ELF-1 (cell line): ENCODE results near the gene MAPK11.

Experiments used
- DNase-seq: peaks from one replicate; pipeline ENCODE4 v3.0.0-alpha.2; 2016; ENCODE audit warnings: low read depth, low spot score

The MAPK11 gene

DNA sequence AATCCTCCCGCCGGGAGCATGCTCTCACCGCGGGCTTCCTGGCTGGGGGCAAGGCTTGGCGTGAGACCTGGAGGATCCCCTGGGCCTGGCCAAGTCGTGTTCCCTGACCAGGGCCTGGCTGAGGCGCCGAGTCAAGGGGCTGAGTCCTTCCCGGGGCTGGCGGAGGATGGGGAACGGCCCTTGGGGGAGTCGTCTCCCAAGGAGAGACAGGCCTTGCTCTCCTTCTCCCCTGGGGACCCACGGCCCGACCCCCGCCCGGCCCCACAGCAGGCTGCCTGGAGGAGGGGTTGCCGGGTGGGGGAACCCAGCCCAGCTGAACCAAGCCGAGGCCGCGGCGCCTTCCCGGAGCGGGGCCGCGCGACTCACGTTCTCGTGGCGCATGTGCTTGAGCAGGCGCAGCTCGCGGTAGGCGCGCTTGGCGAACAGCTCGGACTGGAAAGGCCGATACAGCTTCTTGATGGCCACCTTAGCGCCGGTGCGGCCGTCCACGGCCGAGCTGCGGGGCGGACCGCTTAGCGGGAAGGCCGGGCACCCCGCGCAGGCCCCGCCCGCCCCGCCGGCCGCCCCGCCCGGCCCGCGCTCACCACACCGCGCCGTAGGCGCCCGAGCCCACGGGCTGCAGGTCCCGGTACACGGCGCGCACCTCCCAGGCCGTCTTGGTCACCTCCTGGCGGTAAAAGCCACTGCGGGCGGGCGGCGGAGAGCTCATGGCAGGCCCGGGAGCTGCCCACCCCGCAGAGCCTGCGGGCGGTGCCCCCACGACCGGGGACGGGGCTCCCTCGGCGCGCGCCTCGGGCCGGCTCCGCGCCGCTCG lies 9.2 kb downstream of the MAPK11 start:
- no peak for DNase-seq

DNA sequence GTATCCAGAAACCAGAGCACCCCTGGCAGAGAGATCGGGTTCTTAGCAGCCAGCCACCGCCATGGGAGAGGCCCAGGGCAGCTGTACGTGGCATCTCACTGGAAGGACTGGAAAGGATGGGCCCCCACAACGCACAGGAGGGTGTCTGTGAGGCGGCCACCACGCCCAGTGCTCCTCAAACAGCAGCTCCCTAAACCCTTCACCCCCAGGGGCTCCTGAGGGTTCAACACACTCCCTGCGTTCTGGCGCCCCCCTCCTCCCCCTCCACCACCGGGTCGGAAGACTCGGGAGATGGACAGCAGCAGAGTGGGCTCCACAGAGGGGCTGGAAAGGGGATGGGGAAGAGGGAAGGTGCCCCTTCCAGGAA lies 9.8 kb downstream of the MAPK11 start:
- no peak for DNase-seq

DNA sequence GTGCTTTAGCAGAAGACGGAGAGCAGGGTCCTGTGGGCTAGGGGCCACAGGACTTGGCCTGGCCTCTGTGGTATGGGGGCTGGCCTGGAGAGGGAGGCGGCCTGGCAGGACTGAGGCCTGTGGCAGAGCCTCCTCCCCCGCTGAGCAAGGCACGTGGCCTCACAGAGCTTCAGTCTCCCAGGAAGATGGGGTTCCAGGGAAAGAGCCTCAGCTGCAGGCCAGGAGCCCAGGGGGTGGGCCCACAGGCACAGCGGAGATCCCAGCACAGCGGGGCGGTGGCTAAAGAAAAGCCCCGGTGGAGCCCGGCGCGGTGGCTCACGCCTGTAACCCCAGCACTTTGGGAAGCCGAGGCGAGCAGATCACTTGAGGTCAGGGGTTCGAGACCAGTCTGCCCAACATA lies 10.9 kb downstream of the MAPK11 start:
- no peak for DNase-seq

DNA sequence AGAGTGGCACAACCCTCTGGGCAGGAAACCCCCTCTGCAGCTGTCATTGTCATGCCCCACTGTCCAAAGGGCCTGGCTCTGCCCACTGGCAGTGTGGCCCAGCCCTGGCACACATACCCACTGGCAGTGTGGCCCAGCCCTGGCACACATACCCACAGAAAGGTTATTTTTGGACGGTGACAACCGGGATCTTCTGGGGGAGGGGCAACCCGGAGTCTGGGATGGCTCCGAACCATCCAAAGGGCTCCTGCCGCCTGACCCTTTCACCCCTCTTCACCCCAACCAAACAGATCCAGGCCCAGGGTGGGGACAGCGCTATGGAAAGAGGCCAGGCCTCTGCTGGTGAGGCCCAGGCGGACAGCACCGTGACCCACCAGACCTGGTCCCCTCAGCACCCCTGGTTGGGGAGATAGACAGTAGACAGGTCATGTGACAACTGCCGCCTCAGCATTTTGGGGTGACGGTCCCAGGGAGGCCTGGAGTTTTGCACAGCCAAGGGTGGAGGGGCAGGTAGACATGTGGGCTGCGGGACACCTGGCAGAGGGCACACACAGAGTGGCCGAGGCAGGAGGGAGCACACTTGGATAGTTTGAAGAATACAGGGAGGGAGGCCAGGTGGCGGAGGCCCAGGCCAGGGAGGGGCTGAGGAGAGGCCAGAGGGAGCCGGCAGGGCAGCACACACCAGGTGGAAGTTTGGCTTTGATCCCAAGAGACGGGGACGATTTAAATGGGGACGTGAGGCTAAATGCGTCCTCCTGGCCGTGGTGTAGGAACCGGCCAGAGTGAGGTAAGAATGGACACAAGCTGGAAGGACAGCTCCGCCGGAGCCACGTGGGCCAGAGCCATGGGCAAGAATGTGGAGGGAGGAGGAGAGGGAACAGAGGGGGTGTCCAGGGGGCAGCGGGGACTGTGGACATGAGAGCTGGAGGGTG lies 11.6 kb downstream of the MAPK11 start:
- DNase-seq = no peak

DNA sequence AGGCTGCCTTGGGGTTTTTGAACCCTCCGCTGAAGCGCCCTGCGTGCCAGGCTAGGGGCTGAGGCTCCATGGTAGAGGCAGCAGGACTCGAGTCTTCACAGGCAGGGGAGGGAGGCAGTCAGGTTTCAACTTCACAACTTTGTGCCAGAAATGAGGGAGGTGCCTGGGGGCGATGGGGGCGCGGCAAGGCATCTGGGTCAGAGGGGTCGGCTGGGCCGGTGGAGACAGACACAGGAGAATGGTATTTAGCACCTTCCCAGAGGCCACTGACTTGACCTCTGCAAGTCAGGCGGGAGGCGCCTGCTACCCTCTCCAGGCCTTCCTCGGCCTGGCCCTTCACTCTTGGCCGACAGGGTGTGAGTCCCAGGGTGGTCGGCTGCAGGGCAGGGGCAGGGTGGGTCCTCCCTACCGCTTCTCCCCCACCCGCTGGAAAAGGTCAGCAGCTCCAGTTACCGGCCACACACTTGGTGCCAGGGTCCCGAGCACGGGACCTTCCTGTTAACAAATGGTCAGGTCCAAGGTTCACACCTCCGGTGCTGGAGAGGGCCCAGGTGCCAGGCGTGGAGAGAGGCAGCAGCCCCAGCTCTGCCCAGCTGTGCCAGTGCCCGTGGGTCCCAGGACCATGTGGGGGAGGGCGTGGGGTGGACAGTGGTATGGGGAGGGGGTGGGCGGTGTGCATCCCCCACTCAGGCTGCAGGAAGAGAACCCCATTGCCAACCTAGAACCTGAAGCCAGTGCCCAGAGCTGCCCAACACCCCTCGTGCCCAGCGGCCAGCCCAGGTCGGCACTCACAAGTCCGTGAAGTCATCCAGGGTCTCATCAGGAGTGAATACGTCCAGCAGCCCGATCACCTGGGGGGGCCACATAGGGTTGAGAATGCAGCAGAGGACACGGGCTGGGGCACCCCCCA lies 12.5 kb downstream of the MAPK11 start:
- DNase-seq = peak; percentile 71

DNA sequence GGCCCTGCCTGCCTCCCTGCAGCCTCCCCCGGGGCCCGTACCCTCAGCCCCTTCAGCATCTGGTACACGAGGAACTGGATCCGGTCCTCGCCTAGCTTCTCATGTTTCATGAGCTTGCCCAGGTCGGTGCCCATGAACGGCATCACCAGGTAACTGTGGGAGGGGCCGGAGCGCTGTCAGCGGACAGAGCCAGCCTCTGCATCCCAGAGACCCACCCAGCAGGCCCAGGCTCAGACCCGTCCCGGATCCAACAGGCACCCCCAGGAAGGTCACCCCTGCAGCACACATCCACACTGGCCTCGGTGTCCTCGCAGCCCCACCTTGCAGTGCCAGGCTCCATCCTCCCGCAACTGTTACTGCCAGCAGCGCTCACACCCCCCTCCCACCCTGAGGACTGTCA lies 13.1 kb downstream of the MAPK11 start:
- no peak for DNase-seq

DNA sequence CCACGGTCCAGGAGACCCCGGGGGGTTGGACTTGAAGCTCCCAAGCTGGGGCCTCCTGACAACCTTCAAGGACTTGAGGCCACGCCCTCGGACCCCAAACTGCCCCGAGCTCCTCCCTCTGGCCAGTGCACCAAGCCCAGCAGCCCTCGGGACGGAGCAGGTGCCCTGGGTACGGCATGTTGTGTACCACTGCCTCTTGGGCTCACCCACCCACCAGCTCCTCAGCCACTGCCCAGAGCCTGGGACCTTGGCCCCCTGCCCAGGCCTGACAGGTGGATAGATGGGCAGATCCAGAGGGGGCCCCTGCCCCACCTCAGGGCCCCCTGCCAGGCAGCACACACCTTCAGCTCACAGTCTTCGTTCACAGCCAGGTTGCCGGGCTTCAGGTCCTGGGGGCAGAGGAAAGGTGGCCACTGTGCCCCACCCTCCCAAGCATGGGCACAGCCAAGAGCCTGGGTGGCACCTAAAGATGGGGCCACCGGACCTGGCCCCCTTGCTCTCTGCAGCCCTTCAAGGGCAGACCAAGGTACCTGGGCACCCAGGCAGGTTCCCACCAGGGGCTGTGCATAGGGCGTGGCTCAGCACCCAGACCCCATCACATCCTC lies 13.8 kb downstream of the MAPK11 start:
- DNase-seq = no peak

DNA sequence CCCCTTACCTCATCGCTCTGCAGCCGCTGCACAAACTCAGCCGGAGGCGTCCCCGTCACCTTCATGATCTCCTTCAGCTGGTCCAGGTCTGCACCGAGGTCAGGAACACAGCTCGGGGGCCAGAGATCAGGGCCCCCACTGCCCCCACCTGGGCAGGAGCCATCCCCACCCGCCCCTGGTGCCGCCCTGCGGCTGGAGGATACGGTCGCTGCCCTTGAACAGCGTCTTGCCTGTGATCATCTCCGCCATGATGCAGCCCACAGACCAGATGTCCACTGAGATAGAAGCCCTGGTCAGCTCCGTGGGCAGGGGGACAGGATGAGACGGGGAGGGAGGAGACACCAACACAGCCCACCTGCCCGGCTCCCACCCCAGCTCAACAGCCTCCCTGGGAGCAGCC lies 14.6 kb downstream of the MAPK11 start:
- no peak for DNase-seq

DNA sequence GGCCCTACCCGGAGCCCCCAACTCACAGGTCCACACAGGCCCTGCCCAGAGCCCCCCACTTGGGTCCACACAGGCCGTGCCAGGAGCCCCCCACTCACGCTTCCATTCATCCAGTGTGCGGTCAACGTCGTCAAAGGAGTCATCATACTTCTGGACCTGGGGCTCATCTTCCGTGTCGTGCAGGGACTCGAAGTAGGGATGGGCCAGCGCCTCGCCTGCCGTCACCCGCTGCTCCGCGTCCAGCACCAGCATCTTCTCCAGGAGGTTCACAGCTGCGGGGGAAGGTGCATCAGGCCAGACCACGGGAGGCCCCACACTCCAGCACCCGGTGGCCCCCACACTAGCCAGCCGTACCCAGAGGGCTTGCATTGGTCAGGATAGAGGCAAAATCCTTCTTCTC lies 15.1 kb downstream of the MAPK11 start:
- DNase-seq = no peak

DNA sequence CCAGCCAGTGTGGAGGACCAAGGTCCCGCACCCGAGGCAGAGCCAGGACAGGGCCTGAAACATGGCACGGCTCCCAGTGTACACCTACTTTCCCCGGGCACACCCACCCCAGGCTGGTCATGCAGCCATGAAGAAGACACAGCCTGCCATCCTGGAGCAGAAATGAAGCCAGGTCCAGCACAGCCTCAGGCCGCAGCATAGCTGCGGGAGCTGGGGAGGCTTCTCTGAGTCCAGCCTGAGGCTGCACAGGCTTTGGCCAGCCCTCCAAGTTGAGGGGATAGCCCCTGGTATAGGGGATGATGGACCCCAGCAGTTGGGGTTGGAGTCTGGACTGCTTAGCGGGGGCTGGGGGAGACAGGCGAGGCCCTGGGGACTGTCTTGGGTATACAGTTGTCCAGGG lies 16.2 kb downstream of the MAPK11 start:
- DNase-seq = no peak

DNA sequence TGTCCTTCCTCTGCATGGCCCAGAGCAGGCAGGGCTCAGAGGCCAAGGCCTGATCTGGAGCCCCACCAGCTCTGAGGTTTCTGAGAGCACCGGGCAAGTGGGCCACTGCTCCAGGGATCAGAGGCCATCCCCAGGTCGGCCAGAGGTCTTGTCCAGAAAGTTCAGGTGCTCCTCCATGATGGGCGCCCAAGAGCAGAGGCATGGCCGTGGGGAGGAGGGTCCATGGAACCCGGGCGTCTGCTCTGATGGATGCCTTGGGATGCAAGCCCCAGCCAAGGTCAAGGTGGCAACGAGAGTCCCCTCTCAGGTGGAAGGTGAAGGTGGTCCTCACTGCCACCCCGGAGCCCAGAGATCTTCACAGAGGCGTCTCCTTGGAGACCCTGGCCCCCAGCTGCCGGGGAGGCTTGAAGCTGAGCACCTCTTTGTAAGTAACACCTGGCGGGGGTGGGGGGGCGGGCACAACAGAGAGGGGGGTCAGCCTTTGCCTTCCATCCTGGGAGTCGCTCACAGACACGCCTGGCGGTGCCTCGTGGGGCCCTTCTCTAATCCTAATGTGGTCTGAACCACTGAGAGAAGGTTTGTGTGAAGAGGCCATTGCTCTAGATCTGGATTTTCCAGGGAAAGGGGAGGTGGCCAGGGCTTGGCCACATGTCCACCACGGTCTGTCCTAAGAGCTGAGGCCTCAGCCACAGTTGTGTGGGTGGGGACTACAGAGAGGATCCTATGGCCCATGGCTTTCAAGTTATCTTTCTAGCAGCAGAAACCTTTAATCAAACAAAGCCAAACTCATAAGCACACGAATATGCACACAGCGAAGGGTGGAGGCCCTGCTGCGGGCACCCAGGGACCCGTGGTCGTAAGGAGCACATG lies 16.9 kb downstream of the MAPK11 start:
- no peak for DNase-seq

DNA sequence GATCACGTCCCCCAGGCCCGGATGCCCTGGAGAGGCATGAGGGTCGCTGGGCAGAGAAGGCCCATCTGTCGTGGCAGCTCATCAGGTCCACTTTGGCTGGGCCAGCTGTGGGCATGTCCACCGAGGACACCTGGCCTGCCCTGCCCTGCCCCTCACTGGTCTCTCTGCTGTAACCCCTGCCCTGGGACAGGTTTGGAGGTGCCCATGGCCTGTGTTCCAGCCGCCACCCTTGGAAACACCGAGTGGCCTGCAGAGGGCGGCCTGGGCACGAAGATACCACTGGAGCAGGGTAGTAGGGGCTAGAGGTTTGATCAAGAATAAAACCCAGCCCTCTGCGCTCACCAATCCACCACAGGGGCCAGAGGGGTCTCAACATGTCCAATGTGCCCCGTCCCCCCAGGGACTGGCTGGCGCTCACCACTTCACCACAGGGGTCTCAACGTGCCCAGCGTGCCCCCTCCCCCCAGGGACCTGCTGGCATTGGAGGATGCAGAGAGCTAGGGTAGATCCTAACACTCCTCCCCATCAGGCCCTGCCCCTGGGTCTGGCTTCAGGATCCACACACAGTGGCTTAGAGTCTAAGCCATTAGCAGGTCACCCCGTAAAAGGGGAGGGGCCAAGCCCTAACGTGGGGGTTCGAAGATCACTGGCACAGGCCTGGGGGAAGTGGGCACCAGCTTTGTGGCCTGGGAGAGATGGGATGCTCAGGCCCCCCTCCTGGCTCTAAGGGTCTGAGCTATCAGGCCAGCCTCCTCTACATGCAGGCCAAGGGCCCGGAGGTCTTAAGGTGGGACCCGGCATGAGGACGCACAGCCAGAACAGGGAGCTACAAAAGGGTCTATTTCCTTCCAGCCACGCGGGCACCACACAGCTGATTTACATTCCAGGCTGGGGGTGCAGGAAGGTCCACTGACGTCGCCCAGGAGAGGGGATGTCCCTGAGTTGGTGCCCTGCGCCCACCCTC lies 17.8 kb downstream of the MAPK11 start:
- peak; percentile 74 for DNase-seq

DNA sequence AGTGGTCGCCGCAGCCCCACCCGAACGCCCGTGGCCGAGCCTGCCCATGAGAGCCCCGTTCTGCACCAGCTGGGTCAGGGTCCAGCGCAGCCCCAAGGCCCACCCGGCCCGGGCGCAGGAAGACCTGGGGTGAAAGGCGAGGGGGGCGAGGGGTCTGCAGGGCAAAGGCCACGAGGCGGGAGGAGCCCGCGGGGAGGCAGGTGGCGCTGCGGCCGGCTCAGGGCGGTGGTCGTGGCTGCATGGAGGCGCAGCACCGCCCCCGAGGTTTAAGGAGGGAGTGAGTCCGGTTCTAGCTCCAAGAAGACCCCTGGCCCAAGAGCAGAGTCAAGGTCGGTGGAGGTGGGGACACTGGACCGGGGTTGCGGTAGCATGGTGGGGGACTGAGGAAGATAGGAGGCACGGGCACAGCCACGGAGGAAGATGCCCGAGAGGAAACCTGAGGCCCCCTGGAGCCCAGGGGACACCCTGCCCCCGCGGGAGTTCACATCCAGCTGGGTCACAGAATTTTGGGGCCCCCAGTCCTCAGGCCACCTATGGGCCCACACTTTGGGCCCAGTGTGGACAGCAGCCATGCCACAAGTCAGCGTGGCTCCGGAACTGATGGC lies 18.6 kb downstream of the MAPK11 start:
- no peak for DNase-seq

DNA sequence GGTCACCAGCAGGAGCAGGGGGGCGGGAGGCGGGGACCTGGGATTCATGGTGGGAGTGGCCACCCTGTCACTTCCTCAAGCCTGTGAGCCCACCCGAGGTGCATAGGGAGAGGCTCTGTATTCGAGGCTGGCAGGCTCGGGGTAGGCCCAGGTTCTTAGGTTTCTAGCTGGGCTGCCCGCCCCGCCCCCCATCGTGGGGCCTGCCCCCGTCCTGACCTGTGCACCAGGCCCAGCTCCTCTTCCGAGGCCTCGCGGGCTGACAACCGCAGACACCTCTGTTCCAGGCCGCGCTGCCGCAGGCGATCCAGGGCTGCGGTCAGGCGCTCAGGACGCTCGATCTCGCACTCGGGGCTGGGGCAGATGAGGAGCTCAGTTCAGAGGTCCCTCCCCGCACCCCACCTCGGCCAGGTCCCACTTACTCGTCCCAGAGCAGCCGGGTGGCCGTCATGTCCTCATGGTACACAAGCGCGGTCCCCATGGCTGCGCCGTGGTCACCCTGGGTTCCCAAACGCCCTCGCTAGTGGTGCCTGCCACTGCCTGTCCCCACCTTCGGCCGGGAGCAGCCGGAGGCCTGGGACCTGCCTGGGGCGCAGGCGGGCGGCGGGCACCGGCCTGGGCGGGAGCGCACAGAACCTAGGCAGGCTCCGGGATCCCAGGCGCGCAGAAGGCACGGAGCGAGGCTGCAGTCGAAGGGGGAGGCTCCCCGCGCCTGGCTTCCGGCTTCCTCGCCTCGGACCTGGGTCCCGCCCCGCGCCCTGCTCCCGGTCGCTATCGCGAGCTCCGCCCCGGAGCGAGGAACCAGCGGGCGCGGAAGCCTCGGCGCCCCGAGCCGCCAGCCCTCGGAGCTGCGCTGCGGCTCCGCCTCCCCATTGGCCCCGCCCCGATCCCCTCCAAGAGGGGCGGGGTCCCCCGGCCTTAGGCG lies 19.4 kb downstream of the MAPK11 start, which contains the start of gene HDAC10:
Gene HDAC10 (minus strand): TSS at position 711 of the 922 bp plus-strand sequence. CDS start 233 bp downstream, at position 478.
- DNase-seq = peak; percentile 85

DNA sequence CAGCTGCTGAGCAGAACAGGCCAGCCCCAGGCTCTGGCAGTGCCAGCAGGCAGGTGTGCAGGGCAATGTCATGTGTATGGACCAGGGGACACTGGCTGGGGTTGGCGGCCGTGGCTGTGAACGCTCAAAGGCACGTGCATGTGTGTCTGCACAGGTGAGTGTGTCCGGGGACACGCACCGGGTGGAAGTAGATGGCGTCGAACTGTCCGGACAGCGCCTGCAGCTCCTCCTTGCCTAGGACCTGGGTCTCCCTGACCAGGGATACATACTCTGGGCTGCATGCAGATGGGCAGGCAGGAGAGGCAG lies 20.0 kb downstream of the MAPK11 start:
- no peak for DNase-seq

DNA sequence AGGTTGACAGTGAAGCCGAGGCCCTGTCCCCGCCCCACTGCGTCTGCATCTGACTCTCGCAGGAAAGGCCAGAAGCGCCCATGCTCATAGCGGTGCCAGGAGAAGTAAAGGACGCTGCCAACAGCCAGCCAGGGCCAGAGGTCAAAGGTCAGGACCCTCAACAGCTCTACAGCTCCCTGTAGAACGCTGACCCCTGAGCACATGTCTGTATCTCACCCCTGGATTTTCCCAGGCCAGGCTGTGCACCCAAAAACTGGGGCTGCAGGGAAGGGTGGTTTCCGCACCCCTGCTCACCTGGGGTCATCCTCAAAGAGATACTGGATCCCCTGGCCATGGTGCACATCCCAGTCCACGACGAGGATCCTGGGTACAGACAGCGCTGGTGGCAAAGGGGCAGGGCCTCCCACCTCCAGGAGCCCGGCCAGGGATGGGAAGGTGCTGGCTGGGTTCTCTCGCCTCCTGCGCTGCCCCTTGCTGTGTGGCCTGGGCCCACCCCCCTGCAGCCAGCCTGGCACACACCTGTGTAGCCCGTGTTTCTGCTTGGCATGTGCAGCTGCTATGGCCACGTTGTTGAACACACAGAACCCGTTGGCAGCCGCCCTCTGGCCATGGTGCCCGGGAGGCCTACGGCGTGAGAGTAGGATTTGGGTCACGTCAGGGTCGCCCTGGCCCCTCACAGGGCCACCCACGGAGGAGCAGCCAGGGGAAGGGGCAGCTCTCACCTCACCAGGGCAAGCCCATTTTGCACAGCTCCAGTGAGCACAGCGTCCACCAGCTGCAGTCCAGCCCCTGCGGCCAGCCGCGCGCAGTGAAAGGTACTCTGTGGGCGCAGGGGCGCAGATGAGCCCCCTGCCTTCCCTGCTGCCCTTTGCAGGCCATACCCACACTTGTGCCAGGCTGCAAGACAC lies 20.6 kb downstream of the MAPK11 start:
- DNase-seq = no peak
